Activated naive CD8-positive, alpha-beta T cell treated with anti-CD3 and anti-CD28 coated beads, Interleukin-2, amount 50 U/mL, for 16 hours (primary cell): ENCODE results near the gene C16orf96.

Experiments
- DNase-seq: peaks from one replicate; pipeline ENCODE4 v3.0.0-alpha.2; 2020; ENCODE audit warnings: low read depth, low spot score

The C16orf96 gene

DNA sequence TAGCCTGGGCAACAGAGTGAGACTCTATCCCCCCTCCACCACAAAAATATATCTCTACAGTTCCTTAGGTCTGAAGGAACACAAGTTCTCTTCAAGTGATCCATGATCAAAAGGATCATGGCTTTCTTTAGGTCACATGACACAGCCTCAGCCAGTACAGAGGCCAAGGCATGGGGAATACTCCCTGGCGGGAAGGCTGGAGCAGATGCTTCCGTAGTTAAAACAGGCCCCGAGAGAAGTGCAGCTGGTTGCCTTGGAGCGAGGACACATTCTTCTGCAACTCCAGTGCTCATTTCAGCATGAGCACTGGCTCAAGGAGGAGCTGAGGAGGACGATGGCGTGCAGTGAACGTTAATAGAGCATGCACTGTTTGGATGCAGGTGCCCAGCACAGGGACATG is 31.1 kb upstream of the C16orf96 start:
- no peak for DNase-seq

DNA sequence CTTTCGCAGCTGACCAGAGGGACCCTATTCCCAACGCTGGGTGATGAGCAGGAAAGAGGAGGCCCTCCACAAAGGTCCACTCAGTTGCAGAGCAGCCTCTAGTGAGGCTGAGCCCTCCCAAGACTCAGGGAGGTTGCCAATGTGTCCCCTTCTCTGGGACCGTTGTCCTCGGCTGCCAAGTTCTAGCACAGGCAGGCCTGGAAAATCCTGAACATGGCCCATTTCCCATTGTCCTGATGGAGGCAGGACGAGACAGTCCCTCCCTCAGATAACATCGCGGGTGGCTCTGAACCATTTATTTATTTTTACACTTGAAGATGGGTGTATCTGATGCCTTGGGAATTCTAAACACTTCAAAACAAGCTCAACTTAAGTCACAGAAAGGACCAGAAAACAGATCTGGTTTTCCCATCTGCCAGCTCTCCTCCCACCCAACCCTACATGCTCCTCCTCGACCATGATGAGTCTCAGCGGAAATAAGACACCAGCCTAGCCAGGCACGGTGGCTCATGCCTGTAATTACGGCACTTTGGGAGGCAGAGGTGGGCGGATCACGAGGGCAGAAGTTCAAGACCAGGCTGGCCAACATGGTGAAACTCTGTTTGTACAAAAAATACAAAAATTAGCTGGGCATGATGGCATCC is 30.4 kb upstream of the C16orf96 start:
- DNase-seq = no peak

DNA sequence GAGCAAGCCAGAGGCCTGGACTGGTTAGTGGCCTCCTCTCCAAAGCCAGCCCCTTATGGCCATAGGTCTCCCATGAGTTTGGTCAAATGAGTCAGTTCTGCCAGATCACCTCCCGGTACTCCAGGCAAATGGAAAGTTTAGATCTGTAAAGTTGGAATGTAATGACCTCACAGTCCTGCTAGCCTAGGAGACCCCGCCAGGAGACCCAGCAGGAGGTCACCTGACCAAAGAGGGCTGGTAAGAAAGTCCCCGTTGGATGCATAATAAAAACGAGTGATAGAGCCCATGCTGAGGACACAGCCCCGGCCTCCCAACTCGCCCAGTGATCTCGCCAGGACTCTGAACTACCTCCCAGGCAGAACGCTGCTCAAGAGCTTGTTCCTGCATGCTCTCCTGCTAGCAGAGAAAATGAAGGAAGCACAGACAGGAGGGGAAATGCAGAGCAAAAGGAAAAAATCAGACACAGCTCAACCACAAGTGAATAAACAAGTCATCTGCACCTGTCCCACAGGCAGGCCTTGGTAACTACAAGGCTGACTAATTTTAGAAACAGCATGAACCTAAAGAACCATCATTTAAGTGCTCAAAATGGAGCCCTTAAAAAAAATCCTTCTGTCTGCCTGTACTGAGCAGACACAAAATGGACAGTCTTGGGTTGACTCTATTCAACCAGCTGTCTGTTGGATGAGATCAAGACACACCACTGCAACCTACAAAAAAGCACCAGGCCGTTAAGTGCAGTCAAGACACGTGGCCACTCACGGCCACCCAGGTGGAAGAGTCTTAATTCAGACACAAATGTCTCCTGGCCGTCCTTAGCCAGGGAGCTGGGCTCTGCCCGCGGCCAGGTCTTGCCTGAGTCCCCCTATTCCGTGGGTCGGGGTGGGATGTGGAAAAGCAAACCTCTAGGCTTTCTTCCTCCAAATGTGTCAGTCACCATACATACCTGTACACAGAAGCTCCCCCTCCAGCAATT is 26.8 kb upstream of the C16orf96 start:
- DNase-seq = no peak

DNA sequence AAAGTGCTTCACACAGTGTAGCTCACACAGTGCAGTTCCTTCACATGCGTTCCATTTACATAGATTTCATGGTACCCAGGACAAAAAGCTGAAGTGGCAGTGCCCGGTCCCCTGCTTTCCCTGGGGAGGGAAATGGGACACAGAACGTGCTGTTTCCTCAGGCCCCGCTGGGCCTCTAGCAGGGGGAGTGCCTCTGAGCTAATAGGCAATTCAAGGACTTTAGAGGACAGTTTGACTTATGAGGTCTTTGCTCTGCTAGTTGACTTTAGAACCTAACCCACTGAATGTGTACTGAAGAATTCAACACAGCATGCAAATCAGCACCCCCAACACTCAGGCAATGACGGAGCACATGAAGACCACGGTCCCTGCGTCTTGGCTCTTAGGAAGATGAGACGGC is 24.3 kb upstream of the C16orf96 start:
- no peak for DNase-seq

DNA sequence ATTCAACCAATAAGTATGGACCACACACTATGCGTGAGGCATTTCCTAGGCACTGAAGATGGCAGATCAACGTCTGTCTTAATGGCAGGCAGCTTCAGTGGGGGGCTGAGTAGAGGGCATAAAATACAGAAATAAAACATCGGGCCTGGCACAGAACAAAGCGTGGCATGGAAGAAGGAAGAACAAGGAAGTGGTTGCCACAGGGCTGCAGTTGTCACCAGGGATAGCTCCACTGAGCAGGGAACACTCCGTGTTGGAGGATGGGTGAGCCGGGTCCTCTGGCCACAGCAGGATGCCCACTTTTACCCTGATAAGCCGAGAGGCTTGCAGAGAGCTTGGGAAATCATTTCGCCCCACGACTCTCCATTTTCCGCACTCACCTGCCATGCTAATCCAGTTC is 23.9 kb upstream of the C16orf96 start:
- no peak for DNase-seq

DNA sequence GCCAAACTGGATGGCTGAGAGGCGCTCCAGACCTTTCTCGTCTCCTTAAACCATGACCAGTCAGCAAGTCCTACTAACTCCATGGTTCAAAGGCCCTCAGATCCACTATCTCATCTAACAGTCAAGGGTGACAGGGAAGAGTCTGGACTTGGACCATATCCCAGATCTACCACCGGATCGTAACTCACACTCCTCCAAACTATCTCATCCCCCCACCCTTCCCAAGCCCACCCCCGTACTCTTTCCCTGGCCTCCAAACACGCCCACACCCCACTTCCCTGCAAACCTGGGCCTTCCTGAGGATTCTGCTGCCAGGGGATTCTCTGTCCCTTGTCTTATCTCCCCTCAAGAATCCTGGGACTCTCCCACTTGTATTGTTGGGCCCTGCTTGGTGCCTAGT is 22.6 kb upstream of the C16orf96 start:
- DNase-seq = no peak

DNA sequence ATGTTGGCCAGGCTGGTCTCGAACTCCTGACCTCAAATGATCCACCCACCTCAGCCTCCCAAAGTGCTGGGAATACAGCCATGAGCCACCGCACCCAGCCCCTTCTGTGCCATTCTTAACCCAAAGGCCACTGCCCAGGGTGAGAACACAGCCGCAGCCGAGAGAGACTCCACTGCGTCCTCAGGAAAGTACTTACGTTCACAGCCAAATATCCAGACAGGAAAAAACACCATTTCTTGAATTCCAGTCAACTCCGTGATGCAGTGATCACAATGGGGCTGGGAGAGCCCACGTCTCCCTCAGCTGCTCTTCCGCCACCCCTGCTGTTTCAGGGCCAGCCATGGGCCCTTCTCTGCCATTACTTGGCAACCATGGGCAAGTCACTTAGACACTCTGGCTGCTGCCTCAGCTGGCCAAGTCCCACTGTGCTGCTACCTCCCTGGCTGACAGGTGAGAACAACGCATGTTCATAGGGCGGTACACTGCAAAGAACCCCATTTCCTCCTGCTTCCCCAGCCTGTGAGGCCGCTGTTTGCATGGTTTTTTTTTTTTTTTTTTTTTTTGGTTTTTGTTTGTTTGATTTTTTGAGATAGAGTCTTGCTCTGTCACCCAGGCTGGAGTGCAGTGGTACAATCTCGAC is 21.9 kb upstream of the C16orf96 start:
- no peak for DNase-seq

DNA sequence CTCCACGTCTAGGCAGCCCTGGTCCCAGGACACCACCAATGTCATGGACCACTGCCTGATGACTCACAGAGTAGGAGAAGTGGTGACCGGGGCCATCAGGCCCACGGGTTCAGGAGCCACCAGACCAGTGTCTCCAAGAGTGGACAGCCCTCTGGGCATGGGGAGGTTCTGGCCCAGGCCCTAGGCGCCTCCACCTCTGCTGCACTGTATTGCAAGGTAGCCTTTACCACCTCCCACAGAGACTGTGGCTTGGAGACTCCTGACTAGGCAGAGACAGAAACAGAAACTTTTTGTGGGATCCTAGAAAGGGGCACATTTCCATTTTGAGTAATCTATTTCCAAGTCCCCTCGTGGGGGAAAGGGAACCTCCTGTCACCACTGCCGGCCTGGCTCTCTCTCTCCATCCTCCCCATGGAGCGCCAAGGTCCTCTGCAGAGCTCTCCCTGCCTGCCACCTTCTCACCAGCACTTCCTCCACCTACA is 20.5 kb upstream of the C16orf96 start:
- DNase-seq = no peak

DNA sequence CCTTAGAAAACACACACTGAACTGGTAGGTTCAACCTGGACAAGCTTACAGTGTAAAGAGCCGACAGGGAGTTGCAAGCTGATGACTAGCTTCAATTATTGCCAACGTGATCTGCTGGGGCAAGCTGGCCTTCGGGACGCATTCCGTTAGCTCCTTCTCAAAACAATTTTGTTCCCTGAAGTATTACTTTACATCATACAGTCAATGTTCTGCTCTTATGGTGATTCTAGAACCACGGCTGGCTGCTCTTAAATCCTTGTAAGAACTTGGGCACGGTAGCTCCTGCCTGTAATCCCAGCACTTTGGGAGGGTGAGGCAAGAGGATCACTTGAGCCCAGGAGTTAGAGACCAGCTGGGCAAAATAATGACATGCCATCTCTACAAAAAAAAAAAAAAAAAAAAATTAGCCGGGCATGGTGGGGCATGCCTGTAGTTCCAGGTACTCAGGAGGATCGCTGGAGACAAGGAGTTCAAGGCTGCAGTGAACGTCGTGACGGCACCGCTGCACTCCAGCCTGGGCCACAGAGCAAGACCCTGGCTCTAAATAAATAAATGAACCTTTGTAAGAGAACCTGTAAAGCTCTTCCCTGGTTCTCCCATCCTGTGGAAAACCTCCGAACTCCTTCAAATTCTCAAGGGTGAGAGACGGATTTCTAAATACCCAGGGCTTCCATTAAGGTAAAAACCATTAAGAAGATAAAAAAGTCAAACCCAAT is 19.6 kb upstream of the C16orf96 start:
- DNase-seq = no peak

- peak; percentile 3 for DNase-seq
Observed at GRCh38 chr16:4537376-4538343, 18.5 kb upstream of the C16orf96 start.

- peak; percentile 96 for DNase-seq
Observed at GRCh38 chr16:4538350-4539235, 17.5 kb upstream of the C16orf96 start, which contains the start of gene CDIP1. TSS of gene CDIP1 (minus strand) at chr16:4538773. CDS start at chr16:4514130, 24,643 bp downstream.

DNA sequence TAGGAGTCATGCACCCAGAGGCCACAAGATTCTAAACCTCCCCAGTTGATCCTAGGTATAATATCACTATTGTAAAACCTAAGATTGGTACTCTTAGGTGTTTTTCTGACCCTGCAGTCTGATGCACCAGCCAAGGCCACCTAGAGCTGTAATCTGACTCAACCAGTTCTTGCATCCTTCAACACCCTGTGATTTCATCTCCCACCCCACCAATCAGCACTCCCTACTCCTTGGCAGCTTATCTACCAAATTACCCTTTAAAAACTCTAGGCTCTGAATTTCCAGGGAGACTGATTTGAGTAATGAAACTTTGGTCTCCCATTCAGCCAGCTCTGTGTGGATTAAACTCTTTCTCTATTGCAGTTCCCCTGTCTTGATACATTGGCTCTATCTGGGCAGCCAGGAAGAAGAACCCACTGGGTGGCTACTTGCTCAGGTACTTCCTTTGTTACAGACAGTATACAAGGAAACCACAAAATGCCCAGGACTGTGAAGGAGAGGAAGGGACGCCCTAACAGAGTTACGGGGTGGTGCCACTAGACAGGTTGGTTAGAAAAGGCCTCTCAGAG is 16.3 kb upstream of the C16orf96 start:
- no peak for DNase-seq

DNA sequence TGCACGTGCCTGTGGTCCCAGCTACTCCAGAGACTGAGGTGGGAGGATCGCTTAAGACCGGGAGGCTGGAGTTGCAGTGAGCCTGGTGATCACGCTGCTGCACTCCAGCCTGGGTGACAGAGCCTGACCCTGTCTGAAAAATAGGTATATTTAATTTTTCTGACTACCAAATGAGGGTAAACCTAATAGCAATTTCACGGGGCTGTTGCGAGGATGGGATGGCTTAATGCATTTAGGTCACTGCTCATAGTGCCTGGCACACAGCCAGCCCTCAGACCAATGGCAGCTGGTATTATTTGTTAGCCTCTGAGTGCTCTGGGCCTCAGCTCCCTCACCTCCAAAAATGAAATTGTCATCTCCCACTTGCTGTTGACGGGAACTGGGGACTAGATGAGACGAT is 11.7 kb upstream of the C16orf96 start:
- DNase-seq = no peak

DNA sequence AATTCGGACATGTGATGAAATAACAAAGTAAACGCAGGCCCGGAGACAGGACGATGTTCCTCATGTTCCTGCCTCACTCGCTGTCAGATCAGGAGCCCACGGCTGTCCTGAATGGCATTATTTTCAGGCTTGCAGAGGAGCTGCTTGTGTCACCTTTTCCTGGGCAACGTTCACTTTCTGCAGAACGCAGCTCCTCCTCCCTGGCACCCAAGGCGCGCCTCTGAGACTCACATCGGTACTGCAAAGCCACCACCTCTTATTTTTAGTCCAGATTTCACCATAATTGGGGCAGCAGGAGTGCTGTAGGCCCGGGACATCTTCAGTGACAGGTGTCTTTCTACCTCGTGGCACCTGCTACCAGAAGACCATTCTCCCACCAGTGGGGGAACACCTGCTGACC is 8.0 kb upstream of the C16orf96 start:
- DNase-seq = no peak

DNA sequence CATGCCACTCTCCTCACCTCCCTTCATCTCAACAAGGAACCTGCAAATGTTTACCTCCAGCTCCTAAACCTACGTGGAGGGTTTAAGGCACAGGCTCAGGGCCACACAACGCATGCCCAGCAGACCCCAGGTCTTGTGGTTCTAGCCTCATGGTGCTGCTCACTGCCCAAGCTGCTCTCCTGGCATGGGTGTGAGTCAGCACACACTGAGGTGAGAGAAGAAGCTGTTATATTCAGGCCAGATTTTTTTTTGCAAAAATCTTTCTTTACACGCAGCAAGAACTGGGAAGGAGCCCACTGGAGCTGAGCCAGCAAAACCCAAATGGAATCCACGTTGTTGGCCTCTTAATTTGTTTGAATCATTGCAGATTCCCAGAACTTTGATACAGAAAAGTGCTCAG is 5.5 kb upstream of the C16orf96 start:
- no peak for DNase-seq

DNA sequence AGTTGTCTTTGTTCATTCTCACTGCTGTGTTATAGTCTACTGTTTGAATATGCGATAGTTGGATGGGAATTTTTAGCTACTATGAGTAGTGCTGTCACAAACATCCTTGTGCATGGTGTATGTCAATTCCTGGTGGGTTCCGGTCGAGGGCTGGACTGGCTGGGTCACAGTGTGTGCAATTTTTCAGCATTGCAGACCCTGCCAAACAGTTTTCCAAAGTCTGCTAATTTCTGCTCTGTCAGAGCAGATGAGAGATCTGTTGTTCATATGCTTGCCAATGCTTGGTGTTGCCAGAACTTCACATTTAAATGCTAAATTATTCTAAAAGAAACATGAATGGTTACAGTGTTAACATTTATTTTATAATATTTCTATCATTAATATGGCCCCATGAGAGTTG is 3.6 kb upstream of the C16orf96 start:
- DNase-seq = no peak

- DNase-seq = no peak
Observed at GRCh38 chr16:4556580-4556979, 440 bp downstream of the C16orf96 start.

- no peak for DNase-seq
Observed at GRCh38 chr16:4557973-4558372, 1.8 kb downstream of the C16orf96 start.

- no peak for DNase-seq
Observed at GRCh38 chr16:4561596-4561995, 5.5 kb downstream of the C16orf96 start.
